ENCODE data around the gene JAK2.
"Not testable (repeated sequence)": the region's sequence is repeated elsewhere in the genome, so short reads cannot be mapped to it uniquely, and the experiment has no call there.

The JAK2 gene

GRCh38 chr9:4984621-4985385, at the start of gene JAK2:
JAK2 (plus strand) TSS chr9:4985272; CDS start chr9:5021988, 36,716 bp downstream.
- peak; percentile 96 for DNase-seq (ENCODE audit: low read depth)

- DNase-seq (ENCODE audit: low read depth): no peak
Measured at GRCh38 chr9:4936277-4936676, 48.8 kb upstream of the JAK2 start.

- DNase-seq (ENCODE audit: low read depth): no peak
Measured at GRCh38 chr9:4936823-4937222, 48.2 kb upstream of the JAK2 start.

GRCh38 chr9:4937446-4937845, 47.6 kb upstream of the JAK2 start:
- no peak for DNase-seq (ENCODE audit: low read depth)

- no peak for DNase-seq (ENCODE audit: low read depth)
Measured at GRCh38 chr9:4938496-4938895, 46.6 kb upstream of the JAK2 start.

- no peak for DNase-seq (ENCODE audit: low read depth)
Measured at GRCh38 chr9:4939118-4939561, 45.9 kb upstream of the JAK2 start.

GRCh38 chr9:4942042-4942691, 42.9 kb upstream of the JAK2 start:
- peak; percentile 52 for DNase-seq (ENCODE audit: low read depth)

GRCh38 chr9:4943346-4943745, 41.7 kb upstream of the JAK2 start:
- no peak for DNase-seq (ENCODE audit: low read depth)

GRCh38 chr9:4944431-4945211, 40.5 kb upstream of the JAK2 start:
- not testable (repeated sequence) for DNase-seq (ENCODE audit: low read depth)

- no peak for DNase-seq (ENCODE audit: low read depth)
Measured at GRCh38 chr9:4946937-4947336, 38.1 kb upstream of the JAK2 start.

- DNase-seq (ENCODE audit: low read depth): peak; percentile 52
Measured at GRCh38 chr9:4955836-4956235, 29.2 kb upstream of the JAK2 start.

- no peak for DNase-seq (ENCODE audit: low read depth)
Measured at GRCh38 chr9:4959031-4959430, 26.0 kb upstream of the JAK2 start.

- DNase-seq (ENCODE audit: low read depth): no peak
Measured at GRCh38 chr9:4962085-4962484, 23.0 kb upstream of the JAK2 start.

- DNase-seq (ENCODE audit: low read depth): no peak
Measured at GRCh38 chr9:4964540-4964939, 20.5 kb upstream of the JAK2 start.

GRCh38 chr9:4965174-4965821, 19.8 kb upstream of the JAK2 start:
- no peak for DNase-seq (ENCODE audit: low read depth)

- peak; percentile 43 for DNase-seq (ENCODE audit: low read depth)
Measured at GRCh38 chr9:4967523-4967922, 17.5 kb upstream of the JAK2 start.

GRCh38 chr9:4969130-4969529, 15.9 kb upstream of the JAK2 start:
- no peak for DNase-seq (ENCODE audit: low read depth)

- no peak for DNase-seq (ENCODE audit: low read depth)
Measured at GRCh38 chr9:4970970-4971641, 14.0 kb upstream of the JAK2 start.

GRCh38 chr9:4973246-4973645, 11.8 kb upstream of the JAK2 start:
- no peak for DNase-seq (ENCODE audit: low read depth)

- no peak for DNase-seq (ENCODE audit: low read depth)
Measured at GRCh38 chr9:4973902-4974301, 11.2 kb upstream of the JAK2 start.

- no peak for DNase-seq (ENCODE audit: low read depth)
Measured at GRCh38 chr9:4979239-4979638, 5.8 kb upstream of the JAK2 start.
